Measurements from ENCODE around the gene TEX53.

DNA sequence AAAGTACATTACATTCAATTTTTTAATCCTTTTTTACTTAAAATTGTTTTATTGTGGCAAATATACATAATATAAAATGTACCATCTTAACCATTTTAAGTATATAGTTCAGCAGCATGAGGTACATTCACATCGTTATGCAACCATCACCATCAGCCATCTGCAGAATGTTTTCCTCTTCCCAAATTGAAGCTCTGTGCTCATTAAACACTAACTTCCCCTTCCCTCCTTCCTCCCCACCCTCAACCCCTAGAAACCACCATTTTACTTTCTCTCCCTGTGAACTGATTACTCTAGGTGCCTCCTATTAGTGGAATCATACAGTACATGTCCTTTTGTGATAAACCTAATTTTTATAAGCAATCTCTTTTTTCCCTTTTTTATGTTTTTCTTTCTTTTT lies 15.6 kb downstream of the TEX53 start:
- TF ChIP-seq POLR2A (IDR thresholded peaks at IDR 0.05; ENCODE audit: low read length) (no peak), GATA1 (IDR thresholded peaks at IDR 0.05; ENCODE audit: low read depth, low read length) (no peak)

All from erythroblast (primary cell).